KMS-11 (cell line): Measurements from ENCODE around the gene BIN1.

ENCODE experiments used
- H2AFZ ChIP-seq: fragments of 200-600 bp; sonication (generic); 2 replicates; pipeline ENCODE4 v1.6.1; 2016; ENCODE audit warnings: antibody characterized with exemption, mixed run types, low read depth
- H3K27ac ChIP-seq: fragments of 200-600 bp; sonication (generic); 2 replicates; pipeline ENCODE4 v1.6.1; 2016; ENCODE audit warnings: mild to moderate bottlenecking, mixed run types
- H3K27me3 ChIP-seq: fragments of 200-600 bp; sonication (generic); 2 replicates; pipeline ENCODE4 v1.6.1; 2017; ENCODE audit warnings: mild to moderate bottlenecking, low read depth, mixed run types, moderate library complexity; ENCODE audit not compliant: insufficient read depth
- H3K36me3 ChIP-seq: fragments of 200-600 bp; sonication (generic); 2 replicates; pipeline ENCODE4 v1.6.1; 2017; ENCODE audit warnings: mild to moderate bottlenecking, mixed run types; ENCODE audit not compliant: insufficient read depth
- H3K4me1 ChIP-seq: fragments of 200-600 bp; sonication (generic); 2 replicates; pipeline ENCODE4 v1.6.1; 2016; ENCODE audit warnings: mild to moderate bottlenecking, low read depth, mixed run types; ENCODE audit not compliant: poor library complexity, severe bottlenecking
- H3K4me2 ChIP-seq: fragments of 200-600 bp; sonication (generic); 2 replicates; pipeline ENCODE4 v1.7.0; 2016; ENCODE audit warnings: mild to moderate bottlenecking, mixed run types
- H3K4me3 ChIP-seq: fragments of 200-600 bp; sonication (generic); IDR thresholded peaks from 2 replicates; pipeline ENCODE4 v1.6.1; 2017; ENCODE audit warnings: low read depth, low read length, mixed read lengths; ENCODE audit not compliant: insufficient read depth
- H3K79me2 ChIP-seq: fragments of 200-600 bp; sonication (generic); 2 replicates; pipeline ENCODE4 v1.6.1; 2016; ENCODE audit warnings: low read depth, mixed run types; ENCODE audit not compliant: insufficient read depth
- H3K9ac ChIP-seq: fragments of 200-600 bp; sonication (generic); 2 replicates; pipeline ENCODE4 v1.6.1; 2016; ENCODE audit warnings: mild to moderate bottlenecking, mixed run types
- H4K20me1 ChIP-seq: fragments of 200-600 bp; sonication (generic); 2 replicates; pipeline ENCODE4 v1.6.1; 2016; ENCODE audit warnings: mild to moderate bottlenecking, mixed run types; ENCODE audit not compliant: insufficient read depth
- CTCF ChIP-seq: fragments of 200-600 bp; sonication (generic); conservative IDR thresholded peaks from 2 replicates; pipeline ENCODE4 v1.6.1; 2017; ENCODE audit warnings: low read depth, mild to moderate bottlenecking, antibody characterized with exemption, low read length, moderate library complexity, mixed read lengths

BIN1 gene

DNA sequence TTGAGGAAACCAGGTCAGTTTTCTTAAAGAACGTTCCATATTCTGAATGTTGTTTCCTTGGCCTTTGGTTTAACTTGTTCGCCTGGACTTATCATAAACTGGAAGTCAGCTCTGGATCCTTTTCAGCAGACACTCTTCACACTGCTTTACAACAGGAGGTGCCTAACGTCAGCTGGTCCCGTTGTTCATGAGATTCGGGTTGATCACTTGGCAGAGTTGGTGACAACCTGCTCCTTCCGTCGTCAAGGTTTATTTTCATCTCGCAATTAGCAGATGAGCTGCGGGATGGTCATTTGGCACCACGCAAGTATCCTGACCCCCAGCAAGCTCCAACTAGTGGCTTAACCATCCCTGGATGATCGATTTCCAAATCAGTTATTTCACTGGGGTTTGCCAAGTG, 23.0 kb upstream of the BIN1 start:
- TF ChIP-seq CTCF = no peak
- H3K27ac ChIP-seq = no peak overlapping the region
- H3K4me1 ChIP-seq = peaks cover 5% of the 10 kb centered on the region
- no peak overlapping the region for H3K4me3 ChIP-seq
- H3K4me2 ChIP-seq = no peak overlapping the region
- no peak overlapping the region for H3K9ac ChIP-seq
- no peak overlapping the region for H2AFZ ChIP-seq
- no peaks in the 10 kb centered on the region for H3K79me2 ChIP-seq
- H3K27me3 ChIP-seq = no peaks in the 10 kb centered on the region
- no peaks in the 10 kb centered on the region for H3K36me3 ChIP-seq
- no peaks in the 10 kb centered on the region for H4K20me1 ChIP-seq

DNA sequence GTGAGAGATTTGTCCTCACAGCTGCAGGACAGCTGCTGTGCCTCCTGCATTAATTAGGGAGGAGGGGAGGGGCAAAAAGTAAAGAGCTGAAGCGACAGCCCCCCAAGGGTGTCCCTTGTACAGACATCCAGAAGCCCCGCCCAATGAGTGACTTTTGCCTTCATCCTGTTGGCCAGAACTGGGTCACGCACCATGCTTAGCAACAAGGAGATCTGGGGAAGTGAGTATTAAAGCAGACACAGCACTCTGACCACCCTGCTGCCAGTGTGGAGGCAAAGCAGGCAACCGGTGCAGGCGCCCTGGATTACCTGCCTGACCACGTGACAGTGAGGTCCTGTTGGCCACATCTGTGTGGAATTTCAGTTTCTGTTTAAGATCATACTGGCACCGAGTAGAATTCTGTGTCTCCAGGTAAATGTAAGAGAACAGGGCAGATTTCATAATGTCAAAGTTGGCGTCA, 21.5 kb upstream of the BIN1 start:
- Histone ChIP-seq H3K4me3 (no peak overlapping the region), H3K27me3 (no peaks in the 10 kb centered on the region), H3K27ac (peak overlapping the region; percentile 34; the same call in 1 of the 2 replicates), H3K4me2 (peak overlapping the region; percentile 46; the same call in 1 of the 2 replicates), H3K36me3 (no peaks in the 10 kb centered on the region), H3K79me2 (no peaks in the 10 kb centered on the region), H2AFZ (peak overlapping the region; percentile 49), H3K4me1 (peaks cover 5% of the 10 kb centered on the region), H3K9ac (peak overlapping the region; percentile 26), H4K20me1 (no peaks in the 10 kb centered on the region)
- TF ChIP-seq CTCF = no peak

DNA sequence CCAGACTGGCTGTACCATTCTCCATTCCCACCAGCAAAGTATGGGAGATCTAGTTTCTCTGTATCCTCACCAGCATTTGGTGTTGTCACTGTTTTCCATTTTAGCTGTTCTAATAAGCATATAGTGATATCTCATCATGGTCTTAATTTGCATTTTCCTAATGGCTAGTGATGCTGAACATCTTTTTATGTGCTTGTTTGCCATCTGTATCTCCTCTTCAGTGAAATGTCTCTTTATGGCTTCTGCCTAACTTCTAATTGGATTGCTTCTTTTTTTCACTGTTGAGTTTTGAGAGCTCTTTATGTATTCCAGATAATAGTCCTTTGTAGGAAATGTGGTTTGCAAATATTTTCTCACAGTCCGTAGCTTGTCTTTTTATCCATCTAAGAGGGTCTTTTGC, 18.9 kb upstream of the BIN1 start:
- Histone ChIP-seq H3K4me3 (no peak overlapping the region), H3K36me3 (no peaks in the 10 kb centered on the region), H3K9ac (no peak overlapping the region), H4K20me1 (no peaks in the 10 kb centered on the region), H2AFZ (no peak overlapping the region), H3K4me2 (no peak overlapping the region), H3K79me2 (no peaks in the 10 kb centered on the region), H3K4me1 (peaks cover 5% of the 10 kb centered on the region), H3K27ac (no peak overlapping the region), H3K27me3 (no peaks in the 10 kb centered on the region)
- no peak for TF ChIP-seq CTCF

GRCh38 chr2:127124426-127124825, 17.5 kb upstream of the BIN1 start:
- H3K4me1 ChIP-seq = peaks cover 5% of the 10 kb centered on the region
- H4K20me1 ChIP-seq = no peaks in the 10 kb centered on the region
- no peaks in the 10 kb centered on the region for H3K79me2 ChIP-seq
- H3K4me2 ChIP-seq = no peak overlapping the region
- H3K36me3 ChIP-seq = no peaks in the 10 kb centered on the region
- no peak for TF ChIP-seq CTCF
- no peak overlapping the region for H3K27ac ChIP-seq
- no peak overlapping the region for H3K4me3 ChIP-seq
- no peak overlapping the region for H3K9ac ChIP-seq
- no peaks in the 10 kb centered on the region for H3K27me3 ChIP-seq
- H2AFZ ChIP-seq = no peak overlapping the region
